Right lung (tissue), 5 donors: ENCODE results near the gene RERG. TPM values are rescaled to one million over a fixed set of nuclear protein-coding genes. Genes with fewer than 3 reads are reported as not detected.
"Not testable (repeated sequence)": the region's sequence is repeated elsewhere in the genome, so short reads cannot be mapped to it uniquely, and the experiment has no call there.

Experiments
- DNase-seq, 2 donors: peaks; one replicate each; pipeline ENCODE4 v3.0.0-alpha.2; 2013
- polyA plus RNA-seq, 5 donors: library from polyadenylated mRNA; unstranded; fragments of 120-200 nt; gene quantifications; one replicate each; pipeline versions ENCODE4 v1.2.1 to v1.2.3, GENCODE V29; 2013; ENCODE audit warnings: inconsistent platforms in 1 of 5, low replicate concordance in 1 of 5; ENCODE audit not compliant: insufficient read length in 5 of 5, insufficient read depth in 1 of 5

RERG gene
- polyA plus RNA-seq, 5 donors = 11.8 to 18.3 (median 16.7) TPM

DNA sequence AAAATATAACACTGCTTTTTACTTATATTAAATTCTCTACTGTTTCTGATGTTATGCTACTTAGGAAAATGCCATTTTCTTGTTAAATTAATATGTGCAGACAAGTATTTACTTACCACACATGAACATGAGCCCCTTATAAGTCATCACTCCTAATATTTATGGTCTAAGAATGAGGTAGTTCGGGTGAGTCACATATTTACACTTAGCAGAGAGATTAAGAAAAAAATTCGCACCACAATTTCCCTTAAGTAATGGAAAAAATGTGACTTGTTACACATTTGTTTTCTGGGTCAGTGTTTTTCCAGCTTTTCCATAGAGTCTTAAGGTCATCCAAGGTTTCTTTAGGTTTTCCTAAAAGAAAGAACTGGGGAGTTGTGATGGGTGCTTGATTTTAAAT, 68.3 kb downstream of the RERG start:
- no peak for DNase-seq

DNA sequence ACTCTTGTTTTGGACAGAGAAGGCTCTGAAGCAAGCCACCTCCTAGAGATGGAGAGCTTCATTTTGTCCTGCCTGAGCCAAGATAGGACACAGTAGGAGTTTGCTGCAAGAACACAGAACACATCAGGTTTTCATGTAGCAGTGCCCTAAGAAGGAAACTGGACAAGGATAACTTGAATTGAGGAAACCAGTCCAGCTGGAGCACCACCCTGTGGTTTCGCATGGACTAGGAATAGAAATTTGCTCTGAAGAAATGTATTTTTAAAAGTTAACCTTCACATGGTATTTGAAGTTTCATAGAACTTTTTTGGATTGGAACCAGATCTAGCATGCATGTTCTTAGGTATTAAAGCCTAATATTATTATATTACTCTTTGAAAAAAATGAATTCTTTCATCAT, 68.8 kb downstream of the RERG start:
- DNase-seq = no peak

DNA sequence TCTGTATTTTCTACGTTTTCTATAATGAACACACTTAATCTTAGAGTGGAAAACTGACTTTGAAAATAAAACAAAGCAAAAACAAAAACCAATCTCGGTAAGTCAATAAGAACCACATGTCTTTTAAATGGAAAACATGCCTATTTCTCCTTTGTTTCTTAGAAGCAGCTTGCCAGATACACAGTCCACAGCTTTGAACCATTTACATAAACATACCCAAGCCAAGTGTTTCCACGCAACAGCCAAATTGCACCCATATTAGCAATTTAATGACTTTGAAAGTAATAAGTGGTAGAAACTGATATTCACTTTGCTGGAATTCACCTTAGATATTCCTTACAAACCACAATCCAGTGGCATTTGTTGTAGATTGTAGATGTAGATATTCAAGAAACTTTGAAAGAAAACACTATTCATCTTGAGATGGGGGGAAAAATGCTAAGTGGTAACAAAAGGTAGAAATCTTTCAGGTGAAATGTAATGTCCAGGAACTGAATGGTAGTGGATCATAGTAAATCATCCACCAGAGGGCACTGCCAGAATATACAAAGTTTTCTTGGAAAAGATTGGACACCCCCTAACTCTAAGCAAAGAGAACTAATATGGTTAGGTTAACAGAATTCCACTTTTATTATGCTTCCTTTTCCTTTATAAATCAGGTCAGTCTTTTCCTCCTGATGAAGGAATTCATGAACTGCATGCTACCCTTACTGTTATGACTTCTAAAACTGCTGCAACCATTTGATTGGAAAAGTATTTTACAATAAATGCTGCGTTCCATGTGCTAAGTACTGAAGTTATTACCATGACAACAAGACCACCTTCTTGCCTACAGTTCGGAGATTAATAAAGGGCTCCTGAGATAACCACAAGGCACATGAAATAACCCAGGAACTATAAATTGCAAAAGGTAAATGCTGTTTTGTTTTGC, 69.8 kb downstream of the RERG start:
- DNase-seq = peak in 1 of 2 donors; percentile 35

DNA sequence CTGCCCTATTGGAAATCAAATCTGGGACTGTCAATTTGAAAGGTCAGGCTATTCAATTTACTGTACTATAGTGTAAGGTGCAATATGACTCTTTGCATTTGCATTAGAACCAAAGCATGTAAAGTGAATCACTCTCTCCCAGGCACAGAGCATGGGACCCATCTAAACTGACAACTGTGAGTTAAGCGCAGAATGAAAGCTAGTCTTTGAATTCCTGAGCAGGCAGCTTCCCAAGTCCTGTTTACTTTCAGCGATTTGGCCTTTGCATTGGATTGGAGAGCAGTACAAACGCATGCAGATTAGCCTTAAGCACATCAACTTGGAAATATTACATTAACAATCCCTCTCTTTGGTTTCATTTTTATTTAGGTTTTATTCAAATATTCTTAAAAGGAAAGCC, 74.6 kb downstream of the RERG start:
- peak in 1 of 2 donors; percentile 44 for DNase-seq

DNA sequence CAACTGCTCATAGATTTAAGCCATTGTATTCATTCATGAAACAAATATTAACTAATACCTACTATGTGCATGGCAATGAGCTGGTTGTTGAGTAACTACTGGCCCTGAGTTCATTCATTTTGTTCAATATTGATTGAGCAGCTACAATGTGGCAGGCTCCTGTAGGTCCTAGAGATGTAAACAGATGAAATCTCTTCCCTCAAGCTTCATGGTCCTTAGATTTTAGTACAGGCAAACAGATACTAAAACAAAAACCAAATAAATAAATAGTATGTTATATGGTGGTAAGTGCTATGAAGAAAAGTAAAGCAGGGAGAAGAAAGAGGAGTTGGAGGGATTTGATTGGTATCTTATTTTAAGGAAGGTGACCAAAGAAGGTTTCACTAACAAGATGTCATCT, 77.8 kb downstream of the RERG start:
- no peak for DNase-seq

DNA sequence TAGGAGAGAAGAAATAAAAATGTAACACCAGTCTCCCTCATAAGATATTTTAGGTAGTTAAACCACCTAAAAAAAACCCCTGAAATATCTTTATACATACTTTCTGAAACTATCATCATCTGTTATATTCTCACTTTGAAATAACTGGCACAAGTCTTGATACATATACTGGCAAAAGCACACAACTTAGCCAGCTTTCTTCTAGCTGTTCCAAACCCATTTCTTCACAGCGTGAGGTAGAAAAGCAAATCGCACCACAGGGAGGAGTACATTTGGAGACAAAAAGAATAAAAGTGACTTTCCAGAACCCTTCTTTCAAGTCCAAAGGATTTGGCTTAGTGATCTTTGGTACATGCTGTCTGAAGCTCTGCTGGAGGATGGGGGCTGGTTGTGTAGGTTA, 78.5 kb downstream of the RERG start:
- no peak for DNase-seq

DNA sequence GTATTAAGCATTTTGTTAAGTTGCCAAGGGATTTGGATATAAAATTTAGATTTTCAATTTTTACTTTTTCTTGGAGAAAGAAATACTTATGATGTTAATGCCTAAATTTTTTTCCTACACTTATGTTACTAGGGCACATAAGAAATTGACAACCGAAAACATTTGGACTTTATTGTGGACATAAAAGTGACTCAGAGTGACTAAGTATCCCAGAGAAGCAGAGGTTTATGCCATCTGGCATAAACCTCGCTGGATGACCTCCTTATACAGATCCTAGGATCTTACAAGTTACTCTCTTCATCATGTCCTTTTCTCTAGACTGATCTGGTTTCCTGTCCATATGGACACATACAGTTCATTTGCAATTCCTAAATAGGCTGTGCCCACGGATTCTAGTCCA, 89.8 kb downstream of the RERG start:
- DNase-seq = no peak

DNA sequence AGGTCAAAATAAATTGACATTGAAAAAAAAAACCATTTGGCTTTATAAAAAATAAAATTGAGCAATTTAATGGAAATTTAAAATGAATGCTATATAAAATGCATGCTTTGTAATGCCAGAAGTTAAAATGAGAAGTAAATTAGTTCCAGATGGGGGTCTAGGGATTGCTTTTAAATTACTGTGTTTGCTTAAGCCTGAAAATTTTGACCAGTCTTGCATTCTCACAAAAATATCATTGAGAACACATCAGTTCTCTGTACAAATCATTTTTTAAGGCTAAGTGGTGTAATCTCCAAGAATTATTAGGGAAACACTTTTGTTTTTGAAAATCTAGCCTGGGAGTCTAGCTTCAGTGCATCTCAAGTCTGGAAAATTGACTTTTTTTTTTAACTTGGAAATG, 90.7 kb downstream of the RERG start:
- DNase-seq = peak in 1 of 2 donors; percentile 14

DNA sequence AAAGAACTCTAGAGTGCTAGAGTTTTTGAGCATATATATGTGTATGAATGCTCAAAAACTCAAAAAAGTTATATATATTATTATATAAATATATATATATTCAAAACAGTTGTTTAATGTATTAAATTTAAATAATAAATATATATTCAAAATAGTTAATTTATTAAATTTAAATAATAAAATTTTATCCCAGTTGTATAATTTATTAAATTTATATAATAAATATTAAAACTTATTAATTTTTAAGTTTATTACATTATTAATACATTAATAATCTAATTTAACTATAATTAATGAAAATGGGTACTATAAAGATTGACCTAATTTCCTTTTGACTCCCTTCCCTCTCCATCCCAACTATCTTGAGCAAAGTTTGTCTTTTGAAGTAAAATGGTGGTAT, 97.8 kb downstream of the RERG start:
- no peak for DNase-seq

DNA sequence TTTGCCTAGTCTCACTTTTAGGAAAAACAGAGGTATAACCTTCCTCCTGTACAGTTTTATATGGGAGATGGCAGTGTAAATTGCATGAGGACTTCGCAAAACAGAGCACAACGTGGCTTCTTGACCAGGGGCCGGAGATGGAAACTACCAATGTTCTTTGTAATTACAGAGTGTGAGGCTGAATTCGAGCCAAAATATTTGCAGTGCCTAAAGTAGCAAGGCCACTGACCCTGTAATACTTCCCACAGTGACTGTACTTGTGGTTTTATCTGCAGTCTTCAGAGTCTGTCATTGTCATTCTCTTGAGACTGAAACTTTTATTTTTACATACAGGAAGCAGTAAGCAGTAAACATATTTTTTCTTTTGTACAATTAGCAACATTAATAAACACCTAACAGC, 98.9 kb downstream of the RERG start:
- DNase-seq = no peak

DNA sequence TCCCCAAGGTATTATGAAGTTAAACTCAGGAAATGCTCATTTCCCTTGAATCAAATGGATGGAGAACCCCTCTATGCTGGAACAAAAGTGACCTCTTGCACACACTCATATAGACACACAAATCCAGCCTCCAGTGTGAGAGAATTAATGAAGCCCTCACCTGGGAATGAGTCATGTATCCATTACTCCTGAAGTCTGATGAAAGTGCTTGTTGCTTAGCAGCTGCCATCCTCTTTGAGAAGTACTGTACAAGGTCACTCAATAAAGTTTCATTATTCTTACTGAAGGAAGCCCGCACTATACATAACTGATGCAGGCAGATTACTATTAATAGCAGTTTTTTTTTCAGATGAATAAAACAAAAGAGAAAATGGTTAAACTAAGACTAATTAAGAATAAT, 102.3 kb downstream of the RERG start:
- DNase-seq = no peak

DNA sequence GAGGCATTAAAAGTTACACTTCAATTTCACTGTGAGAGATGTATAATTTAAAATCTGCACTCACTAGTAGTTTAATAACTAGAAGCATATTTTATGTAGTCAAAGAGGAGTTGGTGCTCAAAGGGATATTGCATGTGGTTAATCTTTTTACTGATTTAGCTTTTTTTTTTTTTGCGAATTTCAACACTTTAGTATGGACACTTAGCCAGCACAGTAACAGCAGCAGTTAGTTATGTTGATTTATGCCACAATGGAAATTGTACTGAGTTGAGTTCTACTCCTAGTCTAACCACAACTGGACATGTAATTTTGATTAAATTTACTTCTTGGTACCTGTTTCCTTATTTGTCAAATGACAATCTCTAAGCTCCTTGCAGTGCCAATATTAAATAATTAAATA, 104.2 kb downstream of the RERG start:
- no peak for DNase-seq

DNA sequence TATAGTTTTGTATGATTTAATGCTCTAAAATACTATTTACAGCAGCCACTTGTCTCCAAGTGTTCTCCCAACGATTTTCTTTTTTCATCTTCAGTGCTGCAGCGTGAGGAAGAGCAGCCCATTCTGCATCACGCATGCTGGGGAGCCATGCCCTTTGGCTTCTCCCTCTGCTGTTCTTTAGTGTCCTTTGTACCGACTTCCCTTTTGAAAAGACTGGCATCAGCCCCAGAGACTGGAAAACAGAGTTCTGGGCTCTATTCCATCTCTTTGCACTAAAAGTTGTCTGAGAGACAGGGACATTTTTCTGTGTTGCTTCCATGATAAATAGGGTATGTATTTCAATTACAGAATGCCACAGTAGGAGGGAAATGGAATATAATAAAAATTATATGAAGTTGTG, 105.1 kb downstream of the RERG start:
- DNase-seq = no peak

DNA sequence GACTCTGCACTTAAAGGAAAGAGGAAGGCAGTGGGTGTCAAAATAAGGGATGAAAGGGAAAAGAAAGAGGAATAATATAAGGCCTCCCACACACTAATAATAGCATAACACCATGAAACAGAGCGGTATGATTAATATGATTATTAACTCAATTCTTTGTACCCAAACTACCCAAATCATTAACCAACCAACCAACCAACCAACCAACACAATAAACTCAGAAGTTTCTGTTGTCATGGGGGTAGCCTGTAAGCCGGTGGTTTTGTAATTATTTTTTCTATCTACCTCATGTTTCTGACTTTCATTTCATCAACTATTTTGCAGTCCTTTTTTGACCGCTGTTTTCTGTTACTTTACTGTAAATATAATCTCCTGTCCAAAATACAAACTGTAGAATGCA, 105.8 kb downstream of the RERG start:
- no peak for DNase-seq

DNA sequence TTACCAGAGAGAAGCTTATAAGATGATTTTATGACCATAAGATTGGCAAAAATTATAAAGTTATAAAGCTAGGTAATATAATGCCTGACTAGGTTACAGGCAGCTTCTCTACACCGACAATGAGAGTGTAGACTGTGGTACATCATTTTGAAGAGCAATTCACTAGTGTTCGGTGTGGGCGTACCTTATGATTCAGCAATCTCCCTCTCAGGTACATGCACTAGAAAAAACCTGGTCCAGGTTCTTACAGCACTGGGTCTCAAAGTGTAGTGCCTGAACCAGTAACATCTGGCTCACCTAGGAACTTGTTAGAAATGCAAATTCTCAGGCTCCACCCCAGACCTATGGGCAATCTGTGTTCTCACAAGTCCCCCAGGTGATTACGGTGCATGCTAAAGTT, 106.7 kb downstream of the RERG start:
- no peak for DNase-seq

DNA sequence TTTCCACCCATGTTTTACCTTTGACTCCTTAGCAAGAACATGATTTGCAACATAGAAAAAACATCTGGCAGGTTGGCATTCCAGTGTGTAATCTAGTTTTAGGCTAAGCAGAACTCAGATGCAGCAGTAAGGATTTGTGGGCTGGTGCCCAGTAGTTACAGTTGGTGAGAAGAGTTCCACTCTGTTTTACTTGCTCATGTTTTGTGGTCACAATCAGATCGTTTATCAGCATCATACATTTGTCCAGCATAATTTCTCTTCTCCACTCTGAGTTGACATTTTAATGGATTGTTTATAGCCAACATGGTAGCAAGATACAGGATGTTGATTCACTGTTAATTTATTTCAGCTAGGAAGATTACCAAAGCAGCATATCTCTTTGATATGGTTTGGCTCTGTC, 128.4 kb downstream of the RERG start:
- DNase-seq = no peak

DNA sequence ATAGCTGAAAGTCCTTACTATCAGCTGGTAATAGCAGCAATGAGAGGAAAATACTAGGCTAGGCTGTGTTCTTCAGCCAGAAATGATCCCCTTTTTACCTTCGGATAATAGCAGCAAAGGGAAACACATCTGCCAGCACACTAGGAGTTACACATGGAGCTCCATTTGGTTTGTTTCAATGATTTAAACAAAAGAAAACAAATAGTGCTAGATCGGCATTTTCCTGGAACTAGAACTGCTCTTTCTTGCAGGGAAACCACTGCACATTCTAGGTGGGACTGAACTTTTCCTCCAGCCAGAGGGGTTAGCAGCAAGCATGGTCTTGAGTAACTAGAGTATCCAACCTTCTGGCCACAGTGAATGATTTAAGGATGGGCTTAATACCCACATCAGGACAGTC, 130.8 kb downstream of the RERG start:
- DNase-seq = no peak

DNA sequence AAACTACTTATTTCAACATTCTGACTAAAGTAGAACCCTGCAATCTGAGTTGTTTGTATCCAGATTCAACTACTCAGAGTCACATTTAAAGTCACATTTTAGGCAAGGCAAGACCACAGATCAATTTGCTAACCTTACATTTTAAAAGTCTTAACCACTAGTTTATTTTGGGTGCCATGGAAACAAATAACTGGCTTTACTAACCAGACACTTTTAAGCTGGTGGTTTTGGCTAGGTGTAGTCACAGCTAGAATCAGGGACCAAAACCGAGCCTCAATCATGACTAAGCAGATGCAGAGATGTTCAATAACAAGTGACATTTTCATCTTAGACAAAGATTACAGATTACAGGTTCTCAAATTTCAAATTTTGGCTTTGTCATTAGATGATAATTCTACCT, 133.1 kb downstream of the RERG start:
- no peak for DNase-seq

DNA sequence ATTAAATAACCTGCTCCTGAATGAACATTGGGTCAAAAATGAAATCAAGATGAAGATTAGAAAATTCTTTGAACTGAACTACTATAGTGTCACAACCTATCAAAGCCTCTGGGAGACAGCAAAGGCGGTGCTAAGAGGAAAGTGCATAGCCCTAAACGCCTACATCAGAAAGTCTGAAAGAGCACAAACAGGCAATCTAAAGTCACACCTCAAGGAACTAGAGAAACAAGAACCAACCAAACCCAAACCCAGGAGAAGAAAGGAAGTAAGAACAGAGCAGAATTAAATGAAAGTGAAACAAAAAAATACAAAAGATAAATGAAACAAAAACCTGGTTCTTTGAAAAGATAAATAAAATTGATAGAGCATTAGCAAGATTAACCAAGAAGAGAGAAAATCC, 143.5 kb downstream of the RERG start:
- not testable (repeated sequence) for DNase-seq

DNA sequence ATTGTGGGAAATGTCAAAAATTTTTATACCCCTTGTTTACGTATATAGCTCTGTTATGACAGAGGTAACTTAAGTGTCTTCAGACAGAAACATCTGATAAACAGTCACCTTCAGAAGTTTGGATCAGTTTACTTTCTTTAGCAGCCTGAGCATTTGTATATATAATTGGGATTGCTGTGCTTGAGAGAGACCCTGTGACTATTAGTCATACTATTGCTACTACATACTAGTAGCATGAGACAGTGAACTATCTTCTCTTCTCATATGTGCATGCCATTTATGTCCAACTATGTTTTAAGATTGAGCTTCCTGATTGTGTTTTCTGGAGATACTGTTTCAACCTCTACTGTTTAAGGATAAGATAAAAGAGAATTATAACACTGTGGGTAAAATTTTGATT, 146.9 kb downstream of the RERG start:
- no peak for DNase-seq

DNA sequence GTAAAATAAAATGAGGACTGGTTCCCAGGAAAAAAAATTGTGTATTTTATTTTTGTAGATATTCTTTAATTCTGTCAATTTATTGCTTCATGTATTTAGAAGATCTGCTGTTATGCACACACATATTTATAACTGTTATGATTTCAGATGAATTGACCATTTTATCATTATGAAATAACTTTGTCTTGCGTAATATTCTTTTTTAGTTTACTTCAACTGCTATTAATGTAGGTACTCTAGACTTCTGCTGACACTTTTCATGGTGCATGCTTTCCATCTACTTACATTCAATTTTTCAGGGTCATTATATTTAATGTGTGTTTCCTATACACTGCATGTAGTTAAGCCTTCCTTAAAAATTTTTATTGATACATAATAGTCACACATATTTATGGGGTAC, 162.1 kb downstream of the RERG start:
- DNase-seq = no peak
